CD4-positive, alpha-beta T cell treated with Interleukin-6 at 100 ng/mL for 8 hours (primary cell): Measurements from ENCODE around the gene CEP55.

Experiments
- DNase-seq: peaks from one replicate; pipeline ENCODE4 v3.0.0-alpha.2; 2020; ENCODE audit warnings: mixed read lengths, low spot score

The CEP55 gene

GRCh38 chr10:93566435-93567276 lies 70.2 kb downstream of the CEP55 start, which contains the start of gene FFAR4:
Gene FFAR4 (plus strand): TSS chr10:93566665. CDS start chr10:93566721, 56 bp downstream.
- no peak for DNase-seq

- DNase-seq = no peak
Observed at GRCh38 chr10:93567277-93568104, 71.1 kb downstream of the CEP55 start.

- no peak for DNase-seq
Observed at GRCh38 chr10:93568105-93568390, 71.6 kb downstream of the CEP55 start.

- no peak for DNase-seq
Observed at GRCh38 chr10:93570383-93570782, 74.0 kb downstream of the CEP55 start.

GRCh38 chr10:93572606-93573005 lies 76.2 kb downstream of the CEP55 start:
- DNase-seq = no peak

GRCh38 chr10:93573051-93573909 lies 76.9 kb downstream of the CEP55 start:
- no peak for DNase-seq

- no peak for DNase-seq
Observed at GRCh38 chr10:93573924-93574323, 77.5 kb downstream of the CEP55 start.

- DNase-seq = no peak
Observed at GRCh38 chr10:93576888-93577287, 80.5 kb downstream of the CEP55 start.

- no peak for DNase-seq
Observed at GRCh38 chr10:93577565-93577964, 81.2 kb downstream of the CEP55 start.
